Vein endothelial cell (primary cell): ENCODE results near the gene NMRK2. TPM values are rescaled to one million over a fixed set of nuclear protein-coding genes. Genes with fewer than 3 reads are reported as not detected.
A peak's percentile ranks its signal among the peaks of the same experiment; 100 is the strongest.

Experiments
- small RNA-seq: library from RNA; depleted of rRNA; stranded (forward); fragments of <200 nt; gene quantifications from one replicate; pipeline ENCODE3, GENCODE V24; 2012
- total RNA-seq: library from RNA; depleted of rRNA; stranded (reverse); fragments of >200 nt; gene quantifications from 2 replicates; pipeline ENCODE4 v1.2.3, GENCODE V29; 2012

Gene NMRK2
- not detected in 2 replicates for total RNA-seq

GRCh38 chr19:3932931-3933810, at the start of gene NMRK2:
Gene NMRK2, plus strand, starts transcription at chr19:3933069. Its CDS starts 603 bp downstream, at chr19:3933672.

GRCh38 chr19:3970808-3971598, 38.1 kb downstream of the NMRK2 start, which contains the start of gene DAPK3:
Gene DAPK3, minus strand, starts transcription at chr19:3971099. Its CDS starts 1,364 bp downstream, at chr19:3969735.

DNA sequence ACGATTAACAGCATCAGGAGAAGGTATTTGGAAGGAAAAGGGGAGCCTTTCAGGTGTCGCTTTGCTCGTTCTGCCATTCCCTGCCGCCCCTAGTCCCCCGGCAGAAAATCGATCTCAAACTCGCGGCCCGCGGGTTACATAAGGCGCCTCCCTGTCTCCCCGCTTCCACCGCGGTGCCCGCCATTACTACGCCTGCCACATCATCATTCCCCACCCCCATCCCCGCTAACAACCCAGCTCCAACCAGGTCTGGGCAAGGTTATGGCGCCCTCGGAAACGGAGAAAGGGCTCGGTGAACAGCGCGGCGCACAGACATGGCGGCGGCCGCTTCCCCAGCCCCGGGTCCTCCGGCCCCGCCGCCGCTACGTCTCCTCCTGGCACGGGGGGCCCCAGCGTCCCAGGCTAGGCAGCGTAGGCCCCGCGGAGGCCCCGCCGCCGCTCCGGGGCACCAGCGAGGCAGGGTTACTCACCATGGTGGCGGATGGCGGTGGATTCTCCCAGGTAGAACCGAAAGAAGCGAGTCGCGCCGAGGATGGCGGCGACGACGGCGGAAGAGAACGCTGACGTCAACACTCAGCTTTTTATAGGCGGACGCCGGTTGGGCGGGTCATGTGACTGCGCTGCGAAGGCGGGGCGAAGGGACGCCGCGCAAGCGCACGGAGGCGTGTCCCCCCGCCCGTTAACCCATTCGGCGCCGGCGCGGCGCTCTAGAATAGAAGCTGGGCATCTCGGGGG, 52.2 kb downstream of the NMRK2 start, which contains the start of gene EEF2:
Gene EEF2 (minus strand): TSS at position 556 of the 735 bp plus-strand sequence. CDS start 83 bp downstream, at position 473.

Small RNAs within 50 kb of the gene (small RNA-seq; reads per million reads assigned to genes)
- gene RN7SL202P (not detected), gene SNORD37 (11.1 reads per million, percentile 96 among the genes with 10 or more reads in this experiment)

Other genes with a start within 250 kb of the NMRK2 start
- 43.6 and 54.5 TPM in 2 replicates for gene PIP5K1C, start 232.6 kb upstream of the NMRK2 start, total RNA-seq
- not detected in 2 replicates for gene TJP3, start 224.7 kb upstream of the NMRK2 start, total RNA-seq
- 26.6 and 29.4 TPM in 2 replicates for gene APBA3, start 171.4 kb upstream of the NMRK2 start, total RNA-seq
- gene MRPL54, start 170.4 kb upstream of the NMRK2 start, total RNA-seq: 50.1 and 51.0 TPM in 2 replicates
- not detected in 2 replicates for gene RAX2, start 160.8 kb upstream of the NMRK2 start, total RNA-seq
- gene MATK, start 146.7 kb upstream of the NMRK2 start, total RNA-seq: 0.29 TPM in 1 of 2 replicates, not detected in the other
- not detected in 2 replicates for gene ZFR2, start 64.0 kb upstream of the NMRK2 start, total RNA-seq
- gene ATCAY, start 52.4 kb upstream of the NMRK2 start, total RNA-seq: not detected in 2 replicates
- 183 and 198 TPM in 2 replicates for gene DAPK3, start 38.0 kb downstream of the NMRK2 start, total RNA-seq
- gene EEF2, start 52.4 kb downstream of the NMRK2 start, total RNA-seq: 2,391 and 3,726 TPM in 2 replicates
- gene PIAS4, start 74.7 kb downstream of the NMRK2 start, total RNA-seq: 29.1 and 42.0 TPM in 2 replicates
- gene ZBTB7A, start 133.8 kb downstream of the NMRK2 start, total RNA-seq: 31.4 and 35.3 TPM in 2 replicates
- 169 and 241 TPM in 2 replicates for gene MAP2K2, start 191.1 kb downstream of the NMRK2 start, total RNA-seq
- gene CREB3L3, start 220.6 kb downstream of the NMRK2 start, total RNA-seq: not detected in 2 replicates
- gene SIRT6, start 249.5 kb downstream of the NMRK2 start, total RNA-seq: 10.6 and 21.2 TPM in 2 replicates
- gene ANKRD24, start 249.6 kb downstream of the NMRK2 start, total RNA-seq: 0.10 and 1.6 TPM in 2 replicates